ENCODE measurements around the gene RPS21. TPM values are rescaled to one million over a fixed set of nuclear protein-coding genes. Genes with fewer than 3 reads are reported as not detected.

Gene RPS21
- total RNA-seq, 1 donor, result 1,065 TPM

Other genes with a start within 250 kb of the RPS21 start
- gene PSMA7, start 243.7 kb upstream of the RPS21 start, total RNA-seq, result 118 TPM
- gene SS18L1, start 243.3 kb upstream of the RPS21 start, total RNA-seq, result 6.3 TPM
- 3.1 TPM for gene MTG2, start 204.1 kb upstream of the RPS21 start, total RNA-seq
- gene HRH3, start 166.8 kb upstream of the RPS21 start, total RNA-seq, result not detected
- 36.0 TPM for gene OSBPL2, start 148.6 kb upstream of the RPS21 start, total RNA-seq
- gene ADRM1, start 84.1 kb upstream of the RPS21 start, total RNA-seq, result 30.2 TPM
- 1.2 TPM for gene LAMA5, start 19.8 kb upstream of the RPS21 start, total RNA-seq
- gene CABLES2, start 20.2 kb downstream of the RPS21 start, total RNA-seq, result 1.9 TPM
- not detected for gene RBBP8NL, start 40.4 kb downstream of the RPS21 start, total RNA-seq
- not detected for gene GATA5, start 88.9 kb downstream of the RPS21 start, total RNA-seq